Heart right ventricle (tissue), 16 donors: Measurements from ENCODE around the gene STK39. TPM values are rescaled to one million over a fixed set of nuclear protein-coding genes. Genes with fewer than 3 reads are reported as not detected.
A peak's percentile ranks its signal among the peaks of the same experiment; 100 is the strongest.

Experiments
- ATAC-seq, 8 donors: fragments of 200-7000 bp; cut with Tn5 transposase; one replicate each; pipeline ENCODE4 v1.9.1; 2020; ENCODE audit warnings: mild to moderate bottlenecking in 8 of 8, moderate library complexity in 8 of 8, moderate number of reproducible peaks in 1 of 8
- DNase-seq, 2 donors: peaks; one replicate each; pipeline ENCODE4 v3.0.0-alpha.2; 2020
- H3K27ac ChIP-seq, 10 donors: fragments of 200-600 bp; sonication (generic) in 2 of 10; one replicate each; pipeline versions ENCODE4 v1.5.0 to v1.8.0; 2020 to 2022; ENCODE audit warnings: mild to moderate bottlenecking in 3 of 10
- H3K27me3 ChIP-seq, 7 donors: fragments of 200-600 bp; one replicate each; pipeline ENCODE4 v1.8.0; 2021 to 2022; ENCODE audit warnings: mild to moderate bottlenecking in 2 of 7
- H3K36me3 ChIP-seq, 9 donors: fragments of 200-600 bp; sonication (generic) in 1 of 9; one replicate each; pipeline versions ENCODE4 v1.5.0 to v1.8.0; 2020 to 2022; ENCODE audit warnings: mild to moderate bottlenecking in 2 of 9
- H3K4me1 ChIP-seq, 9 donors: fragments of 200-600 bp; sonication (generic) in 1 of 9; one replicate each; pipeline versions ENCODE4 v1.5.0 to v1.8.0; 2020 to 2022; ENCODE audit warnings: mild to moderate bottlenecking in 4 of 9
- H3K4me3 ChIP-seq, 10 donors: fragments of 200-600 bp; sonication (generic) in 2 of 10; one replicate each; pipeline versions ENCODE4 v1.5.0 to v1.8.0; 2020 to 2022; ENCODE audit warnings: mild to moderate bottlenecking in 7 of 10, moderate library complexity in 2 of 10
- H3K9me3 ChIP-seq, 11 donors: fragments of 200-600 bp in 10 of 11; sonication (generic) in 2 of 11; one replicate each; pipeline versions ENCODE4 v1.5.0 to v1.8.0; 2013 to 2022; ENCODE audit warnings: mild to moderate bottlenecking in 2 of 11, control low read depth in 1 of 11, moderate library complexity in 1 of 11
- WGBS, 2 donors: extraction: QIAGEN DNeasy Blood & Tissue Kit; methylation state at CpG; one replicate each; pipeline ENCODE4 v1.1.7; 2013; ENCODE audit warnings: inconsistent platforms in 1 of 2; 5-methylcytosine and 5-hydroxymethylcytosine counted together
- intact Hi-C, 10 donors: fragments of 100-400 bp; cut with DNase I; formaldehyde crosslinking; loops; one replicate each; pipeline versions ENCODE4 v1.11.1 to v1.14.2; 2022
- polyA plus RNA-seq, 2 donors: library from polyadenylated mRNA; stranded (reverse); fragments of 200-250 nt; gene quantifications; one replicate each; pipeline ENCODE4 v1.2.3, GENCODE V29; 2013
- total RNA-seq, 10 donors: library from RNA; stranded (reverse); fragmentation: NEBNext Ultra II Directional in 3 of 10; extraction: Animal tissue kit (Norgen Biotek cat#: 25700) in 3 of 10; gene quantifications; one replicate each; pipeline versions ENCODE4 v1.2.1 to v1.2.4, GENCODE V29; 2021 to 2023
- TF ChIP-seq, protein P1 (sequence below), 9 donors: fragments of 200-600 bp; sonication (generic) in 2 of 9; IDR thresholded peaks; one replicate each; pipeline versions ENCODE4 v1.5.0 to v1.8.0; 2021 to 2022; ENCODE audit warnings: antibody characterized with exemption in 9 of 9, mild to moderate bottlenecking in 5 of 9, moderate library complexity in 1 of 9
- donor health status: Arrhythmogenic right ventricular cardiomyopathy.
- donor health status: ischemic (EF 13 %, LVEDD 7.1; RV severe dilation, severe dysfunction).
- donor health status: healthy with polysubstance abuse.
- donor health status: DM: no; HTN: yes; CAD: no.
- donor health status: DM: no; HTN: no; CAD: no.
- donor health status: ischemic (EF 25% LVEDD 6.9; RV normal size, moderate dysfunction).
- donor health status: ischemic (EF 25% LVEDD 5.7; RV mildly dilated, moderate dysfunction).
- donor health status: healthy.
- donor health status: DM: yes; HTN: yes; CAD: no.
- donor health status: Ischemic cardiomyopathy.
- donor health status: ischemic (EF 35%, LVEDD 5.7; RV mildly dilated, moderate dysfunction).
- donor health status: nonischemic (EF 11% LVEDD 7.7; RV severe dilation, severe dysfunction).
- donor health status: DM: yes; HTN: yes; CAD: no.
- donor health status: PGD.
- donor health status: ischemic (EF 29% LVEDD 5.4; RV normal size, mild dysfunction).
- donor health status: nonischemic (EF 23%, LVEDD 6.1; RV moderate dilation, normal function).

Gene STK39
- total and polyA plus RNA-seq, 12 donors = 15.2 to 35.5 (median 19.6) TPM

DNA sequence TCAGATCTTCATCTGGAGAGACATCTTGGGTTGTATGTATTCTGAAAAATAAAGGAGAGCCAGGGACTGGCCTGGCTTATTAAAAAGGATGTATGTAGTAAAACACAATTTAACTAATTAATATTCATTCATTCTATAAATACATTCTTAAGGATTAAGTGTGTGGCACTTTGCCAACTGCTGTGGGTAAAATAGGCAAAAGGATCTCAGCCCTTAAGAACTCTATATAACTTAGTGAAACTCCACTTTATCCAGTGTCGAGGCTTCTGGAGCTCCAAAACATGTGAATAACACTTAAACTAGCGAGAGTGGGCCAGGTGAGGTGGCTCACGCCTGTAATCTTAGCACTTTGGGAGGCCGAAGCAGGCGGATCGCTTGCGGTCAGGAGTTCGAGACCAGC lies 7.7 kb upstream of the STK39 start:
- Histone ChIP-seq H3K36me3 (no peaks in the 10 kb centered on the region), H3K9me3 (peaks cover 0 to 25% (median 16%) of the 10 kb centered on the region in 11 donors), H3K4me1 (peaks cover 0 to 19% (median 0%) of the 10 kb centered on the region in 9 donors), H3K27ac (peak overlapping the region in 4 of 10 donors; percentile 20 to 30 (median 22)), H3K27me3 (no peaks in the 10 kb centered on the region), H3K4me3 (no peak overlapping the region)
- TF ChIP-seq, protein P1, sequence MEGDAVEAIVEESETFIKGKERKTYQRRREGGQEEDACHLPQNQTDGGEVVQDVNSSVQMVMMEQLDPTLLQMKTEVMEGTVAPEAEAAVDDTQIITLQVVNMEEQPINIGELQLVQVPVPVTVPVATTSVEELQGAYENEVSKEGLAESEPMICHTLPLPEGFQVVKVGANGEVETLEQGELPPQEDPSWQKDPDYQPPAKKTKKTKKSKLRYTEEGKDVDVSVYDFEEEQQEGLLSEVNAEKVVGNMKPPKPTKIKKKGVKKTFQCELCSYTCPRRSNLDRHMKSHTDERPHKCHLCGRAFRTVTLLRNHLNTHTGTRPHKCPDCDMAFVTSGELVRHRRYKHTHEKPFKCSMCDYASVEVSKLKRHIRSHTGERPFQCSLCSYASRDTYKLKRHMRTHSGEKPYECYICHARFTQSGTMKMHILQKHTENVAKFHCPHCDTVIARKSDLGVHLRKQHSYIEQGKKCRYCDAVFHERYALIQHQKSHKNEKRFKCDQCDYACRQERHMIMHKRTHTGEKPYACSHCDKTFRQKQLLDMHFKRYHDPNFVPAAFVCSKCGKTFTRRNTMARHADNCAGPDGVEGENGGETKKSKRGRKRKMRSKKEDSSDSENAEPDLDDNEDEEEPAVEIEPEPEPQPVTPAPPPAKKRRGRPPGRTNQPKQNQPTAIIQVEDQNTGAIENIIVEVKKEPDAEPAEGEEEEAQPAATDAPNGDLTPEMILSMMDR (IDR thresholded peaks at IDR 0.05) = no peak
- no peak for ATAC-seq
- WGBS, 2 donors = 98% methylated on average over 8 of the region's 8 CpGs
- intact Hi-C loops = loop anchor here in 1 of 10 donors (10.0 kb wide), 1 partner anchor 120 kb away; no protein-coding TSS in a partner anchor
- no peak for DNase-seq

DNA sequence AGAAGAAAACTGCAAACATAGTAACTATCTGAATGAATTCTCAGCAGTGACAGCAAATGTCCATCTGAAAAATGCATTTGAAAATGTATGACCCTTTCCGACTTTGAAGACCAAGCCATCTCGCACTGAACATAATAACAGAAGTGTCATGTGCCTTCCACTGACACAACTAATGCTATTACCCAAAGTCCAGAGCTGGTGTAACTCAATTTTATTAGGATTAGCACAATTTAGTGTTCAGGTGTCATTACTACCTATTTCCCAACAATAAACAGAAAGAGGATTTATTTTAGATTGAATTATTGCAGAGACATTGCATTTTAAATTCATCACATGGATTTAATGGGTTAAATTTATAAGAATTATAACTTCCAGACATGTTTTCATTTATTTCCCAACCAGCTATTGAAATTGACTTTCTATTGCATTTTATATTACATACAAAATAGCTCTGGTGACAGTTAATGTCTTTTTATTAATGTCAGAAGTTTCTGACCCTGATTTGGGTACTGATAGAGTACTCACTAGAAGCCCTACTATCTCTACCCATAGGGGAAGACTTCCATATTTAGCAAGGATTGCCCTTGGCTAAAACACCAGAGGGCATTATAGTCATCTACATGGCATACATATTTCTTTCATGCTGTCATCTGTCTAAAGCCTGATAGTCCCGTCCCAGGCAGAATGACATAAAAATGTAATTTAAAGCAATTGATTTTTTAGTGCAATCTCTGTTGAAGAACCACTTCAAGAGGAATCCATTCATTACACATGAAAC lies 7.0 kb upstream of the STK39 start:
- intact Hi-C loops = loop anchor here in 1 of 10 donors (10.0 kb wide), 1 partner anchor 120 kb away; no protein-coding TSS in a partner anchor
- Histone ChIP-seq H3K36me3 (no peaks in the 10 kb centered on the region), H3K9me3 (peaks cover 0 to 17% (median 10%) of the 10 kb centered on the region in 11 donors), H3K27me3 (no peaks in the 10 kb centered on the region), H3K4me3 (no peak overlapping the region), H3K4me1 (peaks cover 0 to 19% (median 0%) of the 10 kb centered on the region in 9 donors), H3K27ac (peak overlapping the region in 4 of 10 donors; percentile 20 to 30 (median 22))
- 66 to 67% methylated on average over 3 of the region's 3 CpGs for WGBS, 2 donors
- ATAC-seq (peak in 7 of 8 donors; percentile 47 to 95 (median 78)), DNase-seq (no peak)
- TF ChIP-seq, protein P1 (IDR thresholded peaks at IDR 0.05) = peak in 3 of 9 donors; percentile 12 to 22 (median 20)

DNA sequence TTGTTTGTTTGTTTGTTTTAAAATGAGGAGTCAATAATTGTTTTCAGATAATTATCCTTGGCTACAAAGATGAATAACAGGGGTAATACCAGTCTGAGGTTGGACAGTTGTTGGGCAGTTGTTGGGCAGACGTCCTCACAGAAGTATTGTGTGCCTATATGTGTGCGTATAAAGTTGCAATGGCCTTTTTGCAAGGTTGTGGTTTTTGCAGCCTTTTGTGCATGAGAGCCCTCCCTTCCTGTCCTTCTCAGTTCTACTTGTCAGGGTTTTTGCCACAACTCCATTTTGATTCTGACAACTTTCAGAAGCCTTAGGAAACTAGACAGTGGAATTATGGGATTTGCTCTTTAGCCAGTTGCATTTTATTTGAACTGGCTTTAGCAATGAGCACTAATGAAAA lies 6.0 kb upstream of the STK39 start:
- TF ChIP-seq, protein P1 (IDR thresholded peaks at IDR 0.05) = no peak
- 85 to 100% methylated on average over 2 of the region's 2 CpGs for WGBS, 2 donors
- ATAC-seq (no peak), DNase-seq (no peak)
- H3K27me3 ChIP-seq = peaks cover 0 to 1% (median 0%) of the 10 kb centered on the region in 7 donors
- H3K4me3 ChIP-seq = no peak overlapping the region
- intact Hi-C loops = loop anchor here in 1 of 10 donors (10.0 kb wide), 1 partner anchor 119 kb away; no protein-coding TSS in a partner anchor
- peaks cover 0 to 8% (median 0%) of the 10 kb centered on the region in 11 donors for H3K9me3 ChIP-seq
- H3K4me1 ChIP-seq = peaks cover 0 to 19% (median 1%) of the 10 kb centered on the region in 9 donors
- no peaks in the 10 kb centered on the region for H3K36me3 ChIP-seq
- H3K27ac ChIP-seq = no peak overlapping the region

DNA sequence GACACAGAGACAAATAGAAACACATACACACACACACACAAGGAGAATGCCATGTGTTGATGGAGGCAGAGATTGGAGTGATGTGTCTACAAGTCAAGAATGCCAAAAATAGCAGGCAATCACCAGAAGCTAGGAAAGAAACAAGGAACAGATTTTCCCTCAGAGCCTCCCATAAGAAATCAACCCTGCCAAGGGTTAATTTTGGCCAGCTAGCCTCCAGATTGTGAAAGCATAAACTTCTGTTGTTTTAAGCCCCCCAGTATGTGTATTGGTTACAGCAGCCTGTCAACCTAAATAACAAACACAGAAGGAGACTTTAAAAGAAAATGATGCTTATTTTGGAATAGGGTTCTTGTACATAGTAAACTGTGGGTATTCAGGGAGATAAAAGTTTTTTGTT lies 5.6 kb upstream of the STK39 start:
- no peak overlapping the region for H3K4me3 ChIP-seq
- intact Hi-C loops = loop anchor here in 1 of 10 donors (10.0 kb wide), 1 partner anchor 118 kb away; no protein-coding TSS in a partner anchor
- H3K27me3 ChIP-seq = peaks cover 0 to 5% (median 0%) of the 10 kb centered on the region in 7 donors
- no peak overlapping the region for H3K27ac ChIP-seq
- DNase-seq (no peak), ATAC-seq (no peak)
- H3K9me3 ChIP-seq = peaks cover 0 to 4% (median 0%) of the 10 kb centered on the region in 11 donors
- H3K4me1 ChIP-seq = peaks cover 0 to 19% (median 4%) of the 10 kb centered on the region in 9 donors
- TF ChIP-seq, protein P1 (IDR thresholded peaks at IDR 0.05) = no peak
- H3K36me3 ChIP-seq = no peaks in the 10 kb centered on the region
